HEK293 (cell line): ENCODE results near the gene NTN5.

ENCODE experiments used
- CTCF ChIA-PET: fragments of 350-600 bp; formaldehyde crosslinking; extraction: SDS; loops from one replicate; lab custom pipeline; 2021; ENCODE audit warnings: antibody characterized with exemption; lab: Yijun Ruan, JAX
- POLR2A ChIA-PET: fragments of 300-600 bp; formaldehyde crosslinking; extraction: SDS; loops from one replicate; lab custom pipeline; 2020; ENCODE audit warnings: antibody characterized with exemption, inconsistent platforms; lab: Yijun Ruan, JAX
- H3K27ac ChIP-seq: fragments of 200-500 bp; sonication (Bioruptor generic); 2 replicates; pipeline ENCODE4 v1.5.1; 2014; ENCODE audit warnings: low read depth, low read length, control low read depth, inconsistent platforms; ENCODE audit errors: extremely low read depth
- H3K36me3 ChIP-seq, 2 experiments: fragments of 200-500 bp in 1 of 2; sonication (Bioruptor generic) in 1 of 2; 1 replicate in 1 of 2; 2 replicates in 1 of 2; pipeline ENCODE4 v1.5.1; 2014 to 2017; ENCODE audit warnings: inconsistent platforms in 2 of 2, low read length in 2 of 2; ENCODE audit not compliant: control insufficient read depth in 2 of 2, insufficient read depth in 1 of 2
- H3K4me1 ChIP-seq: fragments of 200-500 bp; sonication (Bioruptor generic); 2 replicates; pipeline ENCODE4 v1.5.1; 2014; ENCODE audit warnings: mild to moderate bottlenecking, low read length, inconsistent platforms; ENCODE audit not compliant: control insufficient read depth, insufficient read depth
- H3K4me3 ChIP-seq: 2 replicates; pipeline ENCODE4 v1.5.1; 2011; ENCODE audit warnings: low read depth, mild to moderate bottlenecking, control low read depth, low read length, moderate library complexity
- H3K9me3 ChIP-seq: fragments of 200-500 bp; sonication (Bioruptor generic); 2 replicates; pipeline ENCODE4 v1.5.1; 2014; ENCODE audit warnings: low read depth, low read length, inconsistent platforms; ENCODE audit not compliant: control insufficient read depth, insufficient read depth
- GLIS2 ChIP-seq: fragments of 450-650 bp; formaldehyde crosslinking; IDR thresholded peaks from 2 replicates; pipeline ENCODE4 v1.5.1; 2016; ENCODE audit warnings: missing biosample characterization, missing genetic modification characterization
- KLF16 ChIP-seq: fragments of 450-650 bp; formaldehyde crosslinking; IDR thresholded peaks from 2 replicates; pipeline ENCODE4 v1.5.1; 2017; ENCODE audit warnings: missing biosample characterization, missing genetic modification characterization
- OSR2 ChIP-seq: fragments of 450-650 bp; formaldehyde crosslinking; IDR thresholded peaks from 2 replicates; pipeline ENCODE4 v1.5.1; 2016; ENCODE audit warnings: missing biosample characterization, missing genetic modification characterization
- SETDB1 ChIP-seq: IDR thresholded peaks from one replicate; pipeline ENCODE4 v1.6.1; 2017; ENCODE audit warnings: mild to moderate bottlenecking, low read length, moderate library complexity, mixed read lengths; ENCODE audit not compliant: insufficient read length
- WT1 ChIP-seq: fragments of 450-650 bp; formaldehyde crosslinking; IDR thresholded peaks from 2 replicates; pipeline ENCODE4 v1.5.1; 2016; ENCODE audit warnings: missing biosample characterization, missing genetic modification characterization
- ZBTB1 ChIP-seq: fragments of 450-650 bp; formaldehyde crosslinking; IDR thresholded peaks from 2 replicates; pipeline ENCODE4 v1.5.1; 2016; ENCODE audit warnings: missing biosample characterization, missing genetic modification characterization
- ZNF121 ChIP-seq: fragments of 450-650 bp; formaldehyde crosslinking; IDR thresholded peaks from 2 replicates; pipeline ENCODE4 v1.5.1; 2016; ENCODE audit warnings: missing biosample characterization, missing genetic modification characterization
- ZNF140 ChIP-seq: fragments of 450-650 bp; formaldehyde crosslinking; IDR thresholded peaks from 2 replicates; pipeline ENCODE4 v1.5.1; 2016; ENCODE audit warnings: missing biosample characterization, missing genetic modification characterization
- ZNF2 ChIP-seq: fragments of 450-650 bp; formaldehyde crosslinking; IDR thresholded peaks from 2 replicates; pipeline ENCODE4 v1.5.1; 2016; ENCODE audit warnings: missing biosample characterization, missing genetic modification characterization
- ZNF221 ChIP-seq: fragments of 450-650 bp; formaldehyde crosslinking; IDR thresholded peaks from 2 replicates; pipeline ENCODE4 v1.5.1; 2017; ENCODE audit warnings: missing biosample characterization, missing genetic modification characterization, borderline replicate concordance
- ZNF292 ChIP-seq: fragments of 450-650 bp; formaldehyde crosslinking; IDR thresholded peaks from 2 replicates; pipeline ENCODE4 v1.5.1; 2016; ENCODE audit warnings: low read depth, missing biosample characterization, missing genetic modification characterization, borderline replicate concordance
- ZNF335 ChIP-seq: fragments of 450-650 bp; formaldehyde crosslinking; conservative IDR thresholded peaks from 2 replicates; pipeline ENCODE4 v1.5.1; 2016; ENCODE audit warnings: missing biosample characterization, missing genetic modification characterization
- ZNF37A ChIP-seq: fragments of 450-650 bp; IDR thresholded peaks from 2 replicates; pipeline ENCODE4 v1.5.1; 2018; ENCODE audit warnings: missing biosample characterization, missing genetic modification characterization
- ZNF394 ChIP-seq: fragments of 450-650 bp; formaldehyde crosslinking; IDR thresholded peaks from 2 replicates; pipeline ENCODE4 v1.5.1; 2016; ENCODE audit warnings: missing biosample characterization, missing genetic modification characterization, mild to moderate bottlenecking, moderate library complexity, borderline replicate concordance
- ZNF423 ChIP-seq: fragments of 450-650 bp; formaldehyde crosslinking; IDR thresholded peaks from 2 replicates; pipeline ENCODE4 v1.5.1; 2016; ENCODE audit warnings: missing biosample characterization, missing genetic modification characterization
- ZNF510 ChIP-seq: fragments of 450-650 bp; formaldehyde crosslinking; IDR thresholded peaks from 2 replicates; pipeline ENCODE4 v1.5.1; 2018; ENCODE audit warnings: mild to moderate bottlenecking, missing genetic modification characterization, missing biosample characterization; ENCODE audit not compliant: insufficient replicate concordance
- ZNF530 ChIP-seq: fragments of 450-650 bp; formaldehyde crosslinking; IDR thresholded peaks from 2 replicates; pipeline ENCODE4 v1.5.1; 2016; ENCODE audit warnings: low read depth, missing biosample characterization, missing genetic modification characterization
- ZNF558 ChIP-seq: fragments of 450-650 bp; formaldehyde crosslinking; IDR thresholded peaks from 2 replicates; pipeline ENCODE4 v1.5.1; 2016; ENCODE audit warnings: missing biosample characterization, missing genetic modification characterization
- ZNF624 ChIP-seq: fragments of 450-650 bp; formaldehyde crosslinking; IDR thresholded peaks from 2 replicates; pipeline ENCODE4 v1.5.1; 2017; ENCODE audit warnings: missing biosample characterization, missing genetic modification characterization
- ZNF654 ChIP-seq: fragments of 450-650 bp; formaldehyde crosslinking; IDR thresholded peaks from 2 replicates; pipeline ENCODE4 v1.5.1; 2016; ENCODE audit warnings: low read depth, missing biosample characterization, missing genetic modification characterization
- ZNF664 ChIP-seq: fragments of 450-650 bp; formaldehyde crosslinking; IDR thresholded peaks from 2 replicates; pipeline ENCODE4 v1.5.1; 2016; ENCODE audit warnings: missing biosample characterization, missing genetic modification characterization
- ZNF837 ChIP-seq: fragments of 450-650 bp; formaldehyde crosslinking; IDR thresholded peaks from 2 replicates; pipeline ENCODE4 v1.5.1; 2016; ENCODE audit warnings: missing biosample characterization, missing genetic modification characterization
- TF ChIP-seq, protein P1 (sequence below): fragments of 450-650 bp; formaldehyde crosslinking; IDR thresholded peaks from 2 replicates; pipeline ENCODE4 v1.5.1; 2016; ENCODE audit warnings: missing biosample characterization, missing genetic modification characterization, borderline replicate concordance
- TF ChIP-seq, protein P2 (sequence below): fragments of 450-650 bp; formaldehyde crosslinking; IDR thresholded peaks from 2 replicates; pipeline ENCODE4 v1.5.1; 2016; ENCODE audit warnings: missing biosample characterization, missing genetic modification characterization
- TF ChIP-seq, protein P3 (sequence below): fragments of 450-650 bp; formaldehyde crosslinking; IDR thresholded peaks from 2 replicates; pipeline ENCODE4 v1.5.1; 2016; ENCODE audit warnings: missing biosample characterization, missing genetic modification characterization
- TF ChIP-seq, protein P4 (sequence below): fragments of 450-650 bp; formaldehyde crosslinking; IDR thresholded peaks from 2 replicates; pipeline ENCODE4 v1.5.1; 2016; ENCODE audit warnings: missing biosample characterization, missing genetic modification characterization

Gene NTN5

DNA sequence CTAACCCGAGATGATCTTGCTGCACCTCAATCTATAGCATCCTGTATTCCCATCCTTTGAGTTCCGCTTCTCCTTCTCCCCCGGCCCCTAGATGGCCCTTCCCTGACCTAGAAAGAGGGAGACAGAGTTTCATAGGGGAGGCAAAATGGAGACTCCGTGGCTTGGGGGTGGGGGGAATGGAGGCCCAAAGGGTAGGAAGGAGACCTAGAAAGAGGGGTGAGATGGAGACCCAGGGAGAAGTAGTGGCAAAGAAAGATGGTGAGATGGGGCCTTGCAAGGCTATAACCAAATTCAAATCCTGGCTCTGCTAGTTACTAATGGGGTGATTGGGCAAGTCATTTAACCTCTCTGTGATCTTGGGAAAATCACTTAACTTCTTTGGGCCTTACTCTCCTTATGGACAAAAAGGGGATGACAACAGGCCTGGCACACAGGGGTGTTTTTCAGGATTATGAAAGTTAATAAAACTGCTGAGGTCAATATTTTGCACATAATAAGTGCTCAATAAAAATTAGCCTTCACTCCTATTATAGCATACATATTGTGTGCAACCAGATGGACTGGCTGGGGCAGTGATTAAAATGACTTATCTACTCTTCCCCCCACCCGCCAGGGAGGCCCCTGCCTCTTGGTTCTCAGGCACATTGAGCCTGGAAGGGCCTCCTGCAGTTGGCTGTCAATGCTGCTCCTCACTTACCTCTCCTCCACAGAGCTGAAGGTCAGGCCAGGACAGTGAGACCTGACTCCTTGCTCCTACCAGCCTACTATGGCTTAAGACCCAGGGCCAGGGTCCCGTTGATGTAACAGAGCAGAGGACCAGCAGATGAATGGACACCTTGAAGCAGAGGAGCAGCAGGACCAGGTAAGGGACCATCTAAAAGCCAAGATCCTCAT, 52.9 kb downstream of the NTN5 start:
- ChIA-PET CTCF (interaction anchor here (0.6 to 1.1 kb wide), 5 partner anchors 35 to 606 kb away, joined by 3 to 6 read pairs (median 3); no protein-coding TSS in a partner anchor), POLR2A (interaction anchor here (0.5 to 1.8 kb wide), 44 partner anchors 10 to 1247 kb away, joined by 3 to 97 read pairs (median 5); partner anchors contain the start of genes ALDH16A1, CA11, IZUMO1 and KDELR1)
- H3K9me3 ChIP-seq: no peaks in the 10 kb centered on the region
- peak overlapping the region; percentile 40 for H3K4me3 ChIP-seq
- H3K27ac ChIP-seq: peak overlapping the region; percentile 100
- peaks cover 14 to 40% of the 10 kb centered on the region in 2 experiments for H3K36me3 ChIP-seq
- H3K4me1 ChIP-seq: peaks cover 34% of the 10 kb centered on the region
- TF ChIP-seq ZNF2 (tag by site-specific recombination) (no peak), ZNF624 (tag by site-specific recombination) (no peak), ZNF423 (tag by site-specific recombination) (no peak), ZNF530 (tag by site-specific recombination) (no peak), ZBTB1 (tag by site-specific recombination) (no peak), ZNF292 (no peak), SETDB1 (no peak), ZNF664 (tag by site-specific recombination) (peak; percentile 96), ZNF37A (tag by site-specific recombination) (no peak), KLF16 (tag by site-specific recombination) (no peak), ZNF394 (tag by site-specific recombination) (0 out of 2 replicates have a peak, but pooled peaks have one; percentile 9), ZNF221 (no peak), ZNF140 (tag by site-specific recombination) (no peak), ZNF510 (tag by site-specific recombination) (no peak), ZNF837 (tag by site-specific recombination) (no peak), OSR2 (tag by site-specific recombination) (no peak), GLIS2 (tag by site-specific recombination) (no peak), ZNF121 (no peak), WT1 (tag by site-specific recombination) (no peak), ZNF558 (tag by site-specific recombination) (no peak), ZNF654 (no peak), ZNF335 (tag by site-specific recombination) (peak; percentile 46; the same call in 1 of the 2 replicates)
- TF ChIP-seq, protein P1, sequence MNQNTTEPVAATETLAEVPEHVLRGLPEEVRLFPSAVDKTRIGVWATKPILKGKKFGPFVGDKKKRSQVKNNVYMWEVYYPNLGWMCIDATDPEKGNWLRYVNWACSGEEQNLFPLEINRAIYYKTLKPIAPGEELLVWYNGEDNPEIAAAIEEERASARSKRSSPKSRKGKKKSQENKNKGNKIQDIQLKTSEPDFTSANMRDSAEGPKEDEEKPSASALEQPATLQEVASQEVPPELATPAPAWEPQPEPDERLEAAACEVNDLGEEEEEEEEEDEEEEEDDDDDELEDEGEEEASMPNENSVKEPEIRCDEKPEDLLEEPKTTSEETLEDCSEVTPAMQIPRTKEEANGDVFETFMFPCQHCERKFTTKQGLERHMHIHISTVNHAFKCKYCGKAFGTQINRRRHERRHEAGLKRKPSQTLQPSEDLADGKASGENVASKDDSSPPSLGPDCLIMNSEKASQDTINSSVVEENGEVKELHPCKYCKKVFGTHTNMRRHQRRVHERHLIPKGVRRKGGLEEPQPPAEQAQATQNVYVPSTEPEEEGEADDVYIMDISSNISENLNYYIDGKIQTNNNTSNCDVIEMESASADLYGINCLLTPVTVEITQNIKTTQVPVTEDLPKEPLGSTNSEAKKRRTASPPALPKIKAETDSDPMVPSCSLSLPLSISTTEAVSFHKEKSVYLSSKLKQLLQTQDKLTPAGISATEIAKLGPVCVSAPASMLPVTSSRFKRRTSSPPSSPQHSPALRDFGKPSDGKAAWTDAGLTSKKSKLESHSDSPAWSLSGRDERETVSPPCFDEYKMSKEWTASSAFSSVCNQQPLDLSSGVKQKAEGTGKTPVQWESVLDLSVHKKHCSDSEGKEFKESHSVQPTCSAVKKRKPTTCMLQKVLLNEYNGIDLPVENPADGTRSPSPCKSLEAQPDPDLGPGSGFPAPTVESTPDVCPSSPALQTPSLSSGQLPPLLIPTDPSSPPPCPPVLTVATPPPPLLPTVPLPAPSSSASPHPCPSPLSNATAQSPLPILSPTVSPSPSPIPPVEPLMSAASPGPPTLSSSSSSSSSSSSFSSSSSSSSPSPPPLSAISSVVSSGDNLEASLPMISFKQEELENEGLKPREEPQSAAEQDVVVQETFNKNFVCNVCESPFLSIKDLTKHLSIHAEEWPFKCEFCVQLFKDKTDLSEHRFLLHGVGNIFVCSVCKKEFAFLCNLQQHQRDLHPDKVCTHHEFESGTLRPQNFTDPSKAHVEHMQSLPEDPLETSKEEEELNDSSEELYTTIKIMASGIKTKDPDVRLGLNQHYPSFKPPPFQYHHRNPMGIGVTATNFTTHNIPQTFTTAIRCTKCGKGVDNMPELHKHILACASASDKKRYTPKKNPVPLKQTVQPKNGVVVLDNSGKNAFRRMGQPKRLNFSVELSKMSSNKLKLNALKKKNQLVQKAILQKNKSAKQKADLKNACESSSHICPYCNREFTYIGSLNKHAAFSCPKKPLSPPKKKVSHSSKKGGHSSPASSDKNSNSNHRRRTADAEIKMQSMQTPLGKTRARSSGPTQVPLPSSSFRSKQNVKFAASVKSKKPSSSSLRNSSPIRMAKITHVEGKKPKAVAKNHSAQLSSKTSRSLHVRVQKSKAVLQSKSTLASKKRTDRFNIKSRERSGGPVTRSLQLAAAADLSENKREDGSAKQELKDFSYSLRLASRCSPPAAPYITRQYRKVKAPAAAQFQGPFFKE (tag by site-specific recombination): no peak
- TF ChIP-seq, protein P2, sequence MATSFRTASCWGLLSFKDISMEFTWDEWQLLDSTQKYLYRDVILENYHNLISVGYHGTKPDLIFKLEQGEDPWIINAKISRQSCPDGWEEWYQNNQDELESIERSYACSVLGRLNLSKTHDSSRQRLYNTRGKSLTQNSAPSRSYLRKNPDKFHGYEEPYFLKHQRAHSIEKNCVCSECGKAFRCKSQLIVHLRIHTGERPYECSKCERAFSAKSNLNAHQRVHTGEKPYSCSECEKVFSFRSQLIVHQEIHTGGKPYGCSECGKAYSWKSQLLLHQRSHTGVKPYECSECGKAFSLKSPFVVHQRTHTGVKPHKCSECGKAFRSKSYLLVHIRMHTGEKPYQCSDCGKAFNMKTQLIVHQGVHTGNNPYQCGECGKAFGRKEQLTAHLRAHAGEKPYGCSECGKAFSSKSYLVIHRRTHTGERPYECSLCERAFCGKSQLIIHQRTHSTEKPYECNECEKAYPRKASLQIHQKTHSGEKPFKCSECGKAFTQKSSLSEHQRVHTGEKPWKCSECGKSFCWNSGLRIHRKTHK (tag by site-specific recombination): no peak
- TF ChIP-seq, protein P3, sequence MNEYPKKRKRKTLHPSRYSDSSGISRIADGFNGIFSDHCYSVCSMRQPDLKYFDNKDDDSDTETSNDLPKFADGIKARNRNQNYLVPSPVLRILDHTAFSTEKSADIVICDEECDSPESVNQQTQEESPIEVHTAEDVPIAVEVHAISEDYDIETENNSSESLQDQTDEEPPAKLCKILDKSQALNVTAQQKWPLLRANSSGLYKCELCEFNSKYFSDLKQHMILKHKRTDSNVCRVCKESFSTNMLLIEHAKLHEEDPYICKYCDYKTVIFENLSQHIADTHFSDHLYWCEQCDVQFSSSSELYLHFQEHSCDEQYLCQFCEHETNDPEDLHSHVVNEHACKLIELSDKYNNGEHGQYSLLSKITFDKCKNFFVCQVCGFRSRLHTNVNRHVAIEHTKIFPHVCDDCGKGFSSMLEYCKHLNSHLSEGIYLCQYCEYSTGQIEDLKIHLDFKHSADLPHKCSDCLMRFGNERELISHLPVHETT (tag by site-specific recombination): no peak
- TF ChIP-seq, protein P4, sequence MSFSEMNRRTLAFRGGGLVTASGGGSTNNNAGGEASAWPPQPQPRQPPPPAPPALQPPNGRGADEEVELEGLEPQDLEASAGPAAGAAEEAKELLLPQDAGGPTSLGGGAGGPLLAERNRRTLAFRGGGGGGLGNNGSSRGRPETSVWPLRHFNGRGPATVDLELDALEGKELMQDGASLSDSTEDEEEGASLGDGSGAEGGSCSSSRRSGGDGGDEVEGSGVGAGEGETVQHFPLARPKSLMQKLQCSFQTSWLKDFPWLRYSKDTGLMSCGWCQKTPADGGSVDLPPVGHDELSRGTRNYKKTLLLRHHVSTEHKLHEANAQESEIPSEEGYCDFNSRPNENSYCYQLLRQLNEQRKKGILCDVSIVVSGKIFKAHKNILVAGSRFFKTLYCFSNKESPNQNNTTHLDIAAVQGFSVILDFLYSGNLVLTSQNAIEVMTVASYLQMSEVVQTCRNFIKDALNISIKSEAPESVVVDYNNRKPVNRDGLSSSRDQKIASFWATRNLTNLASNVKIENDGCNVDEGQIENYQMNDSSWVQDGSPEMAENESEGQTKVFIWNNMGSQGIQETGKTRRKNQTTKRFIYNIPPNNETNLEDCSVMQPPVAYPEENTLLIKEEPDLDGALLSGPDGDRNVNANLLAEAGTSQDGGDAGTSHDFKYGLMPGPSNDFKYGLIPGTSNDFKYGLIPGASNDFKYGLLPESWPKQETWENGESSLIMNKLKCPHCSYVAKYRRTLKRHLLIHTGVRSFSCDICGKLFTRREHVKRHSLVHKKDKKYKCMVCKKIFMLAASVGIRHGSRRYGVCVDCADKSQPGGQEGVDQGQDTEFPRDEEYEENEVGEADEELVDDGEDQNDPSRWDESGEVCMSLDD (tag by site-specific recombination): peak; percentile 67; the same call in 1 of the 2 replicates
